Measurements from ENCODE around the gene ZNF141.
"Not testable (repeated sequence)": the region's sequence is repeated elsewhere in the genome, so short reads cannot be mapped to it uniquely, and the experiment has no call there.

Gene ZNF141
- 30.9 to 116 (median 41.9) reads per million in 9 experiments for total RNA-seq

DNA sequence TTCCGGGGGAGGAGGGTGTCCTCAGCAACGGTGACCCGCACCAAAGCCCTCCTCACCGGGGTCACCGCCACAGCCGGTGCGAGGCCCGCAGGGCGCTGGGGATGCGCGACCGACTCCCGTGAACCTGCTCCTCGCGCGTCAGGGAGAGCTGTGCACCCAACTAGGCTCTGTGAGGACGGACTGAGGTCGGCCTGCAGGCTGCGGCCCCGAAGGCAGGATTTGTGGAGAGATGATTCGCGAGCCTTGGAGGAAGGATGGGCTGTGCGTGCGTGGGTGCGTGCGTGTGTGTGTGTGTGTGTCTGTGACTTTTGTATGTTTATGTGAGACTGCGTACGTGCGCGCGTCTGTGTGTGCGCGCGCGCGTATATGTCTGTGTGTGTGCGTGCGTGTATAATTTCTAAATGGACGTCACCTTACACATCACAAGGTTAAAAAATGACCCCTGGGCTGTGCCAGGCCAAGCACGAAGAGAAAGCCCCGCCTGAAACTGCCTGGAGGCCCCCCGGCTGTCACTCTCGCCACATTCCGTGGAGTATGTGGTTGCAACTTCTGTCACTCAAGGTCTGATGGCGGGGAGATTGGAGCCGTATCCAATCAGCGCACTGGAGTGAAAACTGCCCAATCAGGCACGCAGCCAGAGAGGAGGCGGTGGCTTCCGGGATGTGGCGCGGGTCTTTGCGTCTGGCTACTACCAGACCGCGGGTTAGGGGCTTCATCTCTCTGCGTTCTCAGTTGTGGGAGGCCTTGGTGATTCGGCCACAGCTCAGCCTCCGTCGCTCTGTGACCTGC lies at the start of gene ZNF141:
Gene ZNF141, plus strand, starts transcription at position 672 of the 789 bp plus-strand sequence. CDS start 170 bp downstream, outside the sequence.
- H3K27ac Mint-ChIP-seq = peak within 1 kb of the TSS; percentile 96 to 98
- peaks cover 24% of the 10 kb centered on the region for H3K36me3 Mint-ChIP-seq (ENCODE audit: insufficient read depth)
- peaks cover 29 to 31% of the 10 kb centered on the region in 2 donors for H3K4me1 Mint-ChIP-seq (ENCODE audit: low read depth in 2 of 2)

DNA sequence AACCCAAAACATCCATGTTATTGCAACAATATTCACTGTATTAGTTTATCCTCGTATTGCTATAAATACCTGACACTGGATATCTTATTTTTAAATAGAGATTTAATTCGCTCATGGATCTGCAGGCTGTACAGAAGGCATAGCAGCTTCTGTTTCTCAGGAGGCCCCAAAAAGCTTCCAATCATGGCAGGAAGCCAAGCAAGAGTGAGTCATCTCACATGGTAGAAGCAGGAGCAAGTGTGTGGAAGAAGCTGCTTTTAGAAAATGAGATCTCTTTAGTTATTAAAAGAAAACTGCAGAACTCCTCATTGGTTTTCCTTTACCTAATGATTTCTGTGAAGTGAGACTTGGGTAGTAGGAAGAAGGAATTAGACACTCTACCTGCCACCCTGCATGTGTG lies 48.7 kb upstream of the ZNF141 start:
- DNase-seq (no peak), ATAC-seq (replicated peaks) (no peak)
- H3K9me3 Mint-ChIP-seq = peaks cover 0 to 12% of the 10 kb centered on the region in 2 donors
- H3K27ac Mint-ChIP-seq = no peak overlapping the region
- no peaks in the 10 kb centered on the region for H3K27me3 Mint-ChIP-seq
- no peak overlapping the region for H3K4me3 Mint-ChIP-seq
- no peaks in the 10 kb centered on the region for H3K36me3 Mint-ChIP-seq (ENCODE audit: insufficient read depth)
- no peaks in the 10 kb centered on the region for H3K4me1 Mint-ChIP-seq (ENCODE audit: low read depth in 2 of 2)

More for the DNA sequence above, at the start of gene ZNF141:
- H3K4me3 Mint-ChIP-seq = peak within 1 kb of the TSS; percentile 96 to 99
- H3K27me3 Mint-ChIP-seq = no peaks in the 10 kb centered on the region
- DNase-seq (peak; percentile 86 to 90 (median 90)), ATAC-seq (replicated peaks) (peak; percentile 87)
- no peaks in the 10 kb centered on the region for H3K9me3 Mint-ChIP-seq

DNA sequence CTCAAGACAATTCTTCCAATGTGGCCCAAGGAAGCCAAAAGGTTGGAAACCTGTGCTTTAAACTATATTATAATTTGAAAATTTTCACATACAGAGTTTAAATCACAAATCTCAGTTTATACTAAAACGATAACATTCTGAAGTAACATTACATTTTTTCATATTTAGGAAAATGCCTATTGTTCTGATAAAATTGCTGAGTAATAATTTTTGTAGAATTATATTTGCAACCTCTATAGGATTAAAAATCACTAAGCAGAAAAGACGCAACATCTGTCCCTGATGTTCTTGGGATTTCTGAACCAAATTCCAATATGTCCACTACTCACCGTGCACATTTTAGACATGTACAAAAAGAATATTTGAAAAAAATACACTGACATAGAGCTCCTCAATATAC lies 42.9 kb upstream of the ZNF141 start:
- Mint-ChIP-seq H3K4me1 (ENCODE audit: low read depth in 2 of 2) (no peaks in the 10 kb centered on the region), H3K27ac (no peak overlapping the region)

DNA sequence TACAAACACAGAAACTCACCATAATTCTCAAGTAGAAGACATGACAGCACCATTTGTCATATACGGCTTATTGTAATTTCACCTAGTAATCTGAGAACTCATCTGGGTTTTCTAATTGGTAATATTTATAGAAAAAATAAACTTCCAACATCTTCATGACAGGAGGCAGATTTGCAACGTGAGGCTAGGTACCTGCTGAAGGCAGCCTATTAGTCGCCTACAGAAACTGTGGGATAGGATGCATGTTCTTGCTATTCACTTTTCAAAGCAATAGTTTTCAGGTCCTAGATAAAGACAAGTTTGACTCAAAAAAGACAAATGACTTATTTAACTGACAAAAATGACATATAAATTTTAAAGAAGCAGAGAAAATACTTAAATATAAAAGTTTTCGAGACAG lies 35.2 kb upstream of the ZNF141 start:
- Mint-ChIP-seq H3K4me3 (no peak overlapping the region), H3K27me3 (peaks cover 22 to 23% of the 10 kb centered on the region in 2 donors), H3K36me3 (ENCODE audit: insufficient read depth) (no peaks in the 10 kb centered on the region), H3K27ac (no peak overlapping the region), H3K4me1 (ENCODE audit: low read depth in 2 of 2) (peaks cover 9 to 15% of the 10 kb centered on the region in 2 donors), H3K9me3 (peaks cover 3 to 20% of the 10 kb centered on the region in 2 donors)
- no peak for ATAC-seq (replicated peaks)
- DNase-seq = no peak

More for the DNA sequence above, 42.9 kb upstream of the ZNF141 start:
- Mint-ChIP-seq H3K4me3 (no peak overlapping the region), H3K9me3 (no peaks in the 10 kb centered on the region), H3K27me3 (no peaks in the 10 kb centered on the region), H3K36me3 (ENCODE audit: insufficient read depth) (no peaks in the 10 kb centered on the region)
- ATAC-seq (replicated peaks) = no peak
- DNase-seq = no peak

DNA sequence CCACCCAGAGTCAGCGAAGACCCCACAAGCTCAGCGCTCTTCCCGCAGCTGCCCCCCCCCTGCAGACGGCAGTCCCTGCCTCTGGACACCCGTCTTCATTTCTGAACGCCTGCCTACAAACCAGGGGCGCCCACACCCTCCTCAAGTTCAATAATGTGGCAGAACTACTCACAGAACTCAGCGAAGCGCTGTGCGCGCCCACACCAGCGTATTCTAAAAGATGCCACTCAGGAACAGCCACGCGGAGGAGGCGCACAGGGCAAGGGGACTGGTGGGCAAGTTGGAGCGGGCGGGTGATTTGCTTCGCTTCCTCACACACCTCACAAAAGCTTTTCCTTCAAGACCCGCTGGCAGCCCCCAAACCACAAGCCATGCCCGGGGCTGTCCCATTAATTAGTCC lies 33.1 kb upstream of the ZNF141 start:
- Mint-ChIP-seq H3K4me1 (ENCODE audit: low read depth in 2 of 2) (peaks cover 9 to 15% of the 10 kb centered on the region in 2 donors), H3K27me3 (peaks cover 22 to 23% of the 10 kb centered on the region in 2 donors), H3K9me3 (peaks cover 3 to 20% of the 10 kb centered on the region in 2 donors)
- DNase-seq; H3K27ac Mint-ChIP-seq; H3K36me3 Mint-ChIP-seq (ENCODE audit: insufficient read depth); H3K4me3 Mint-ChIP-seq; ATAC-seq (replicated peaks): not testable (repeated sequence)

DNA sequence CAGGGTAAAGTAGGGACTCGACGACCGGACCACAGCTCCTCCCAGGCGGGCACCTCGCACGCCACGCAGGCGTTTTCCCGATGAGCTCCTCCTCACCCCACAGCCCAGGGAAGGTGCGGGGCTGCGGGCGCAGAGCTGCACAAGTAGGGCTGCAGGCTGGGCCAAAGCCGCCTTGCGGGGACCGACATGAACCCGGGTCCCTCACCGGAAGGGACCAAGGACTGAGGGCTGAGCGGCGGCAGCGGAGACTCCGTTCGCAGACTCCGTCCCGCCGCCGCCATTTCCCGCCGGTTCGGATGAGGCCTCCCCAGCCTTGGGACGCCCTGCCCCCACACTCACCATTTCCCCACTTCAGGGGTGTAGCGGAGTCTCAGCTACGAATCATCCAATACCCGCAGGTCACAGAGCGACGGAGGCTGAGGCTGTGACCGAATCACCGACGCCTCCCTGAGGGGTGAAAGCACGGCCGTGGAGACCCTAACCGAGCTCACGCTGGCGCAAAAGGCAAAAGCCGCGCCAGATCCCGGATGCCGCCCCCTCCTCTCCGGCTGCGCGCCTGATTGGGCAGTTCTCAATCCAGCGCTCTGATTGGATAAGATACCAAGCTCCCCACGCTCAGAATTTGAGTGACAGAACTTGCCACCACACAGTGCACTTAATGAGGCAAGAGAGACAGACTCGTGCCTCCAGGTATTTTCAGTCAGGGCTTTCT lies 32.5 kb upstream of the ZNF141 start, which contains the start of gene ZNF732:
Gene ZNF732, minus strand, starts transcription at position 506 of the 712 bp plus-strand sequence. Its CDS starts 164 bp downstream, at position 342.
- Mint-ChIP-seq H3K36me3 (ENCODE audit: insufficient read depth) (no peaks in the 10 kb centered on the region), H3K4me1 (ENCODE audit: low read depth in 2 of 2) (peaks cover 9 to 15% of the 10 kb centered on the region in 2 donors), H3K27ac (no peak within 1 kb of the TSS), H3K9me3 (peaks cover 3 to 20% of the 10 kb centered on the region in 2 donors), H3K4me3 (no peak within 1 kb of the TSS), H3K27me3 (peaks cover 22 to 23% of the 10 kb centered on the region in 2 donors)
- no peak for ATAC-seq (replicated peaks)
- no peak for DNase-seq

DNA sequence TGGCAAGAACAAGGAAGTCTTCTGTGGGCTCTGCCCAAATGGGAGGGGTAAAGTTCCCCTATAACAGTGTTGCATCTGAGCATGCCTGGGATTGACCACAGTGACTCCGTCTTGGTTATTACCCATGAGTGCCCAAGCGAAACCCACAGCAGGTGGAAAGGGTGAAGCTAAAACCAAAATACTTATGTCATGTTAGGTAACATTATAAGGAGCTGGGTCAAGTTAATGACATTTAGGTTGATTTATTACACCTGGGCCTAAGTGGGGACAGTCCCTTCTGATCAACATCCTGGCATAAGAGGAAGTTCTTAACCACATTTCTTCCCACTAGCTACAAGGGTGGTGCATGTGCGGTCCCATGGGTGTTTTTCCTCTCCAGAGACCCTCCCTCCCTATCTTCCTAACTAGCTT lies 31.1 kb upstream of the ZNF141 start:
- H3K27me3 Mint-ChIP-seq = peaks cover 23% of the 10 kb centered on the region in 2 donors
- ATAC-seq (replicated peaks) (peak; percentile 39), DNase-seq (no peak)
- peaks cover 9 to 15% of the 10 kb centered on the region in 2 donors for H3K4me1 Mint-ChIP-seq (ENCODE audit: low read depth in 2 of 2)
- peaks cover 3 to 20% of the 10 kb centered on the region in 2 donors for H3K9me3 Mint-ChIP-seq
- no peak overlapping the region for H3K27ac Mint-ChIP-seq
- H3K36me3 Mint-ChIP-seq (ENCODE audit: insufficient read depth) = no peaks in the 10 kb centered on the region
- H3K4me3 Mint-ChIP-seq = no peak overlapping the region

DNA sequence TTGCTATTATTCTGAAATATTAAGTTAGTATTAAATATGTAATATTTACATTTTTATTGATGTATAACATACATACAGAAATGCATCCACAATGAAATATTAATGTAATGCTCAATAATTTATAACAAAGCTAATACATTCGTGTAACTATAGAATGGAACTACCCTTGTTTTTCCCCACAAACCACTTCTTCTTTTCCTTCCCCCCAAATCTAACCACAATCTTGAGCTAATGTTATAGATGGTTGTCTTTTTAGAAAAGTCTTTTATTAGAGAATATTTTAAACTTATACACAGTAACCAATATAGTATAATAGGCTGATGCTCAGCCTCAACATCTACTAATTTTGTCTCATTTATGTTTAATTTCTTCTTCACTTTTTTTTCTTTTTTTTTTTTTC lies 27.8 kb upstream of the ZNF141 start:
- H3K4me1 Mint-ChIP-seq (ENCODE audit: low read depth in 2 of 2) = peaks cover 9 to 12% of the 10 kb centered on the region in 2 donors
- H3K27ac Mint-ChIP-seq = no peak overlapping the region
- DNase-seq (no peak), ATAC-seq (replicated peaks) (no peak)
- H3K36me3 Mint-ChIP-seq (ENCODE audit: insufficient read depth) = no peaks in the 10 kb centered on the region
- H3K9me3 Mint-ChIP-seq = peaks cover 0 to 5% of the 10 kb centered on the region in 2 donors
- no peak overlapping the region for H3K4me3 Mint-ChIP-seq
- H3K27me3 Mint-ChIP-seq = peaks cover under 1 to 6% of the 10 kb centered on the region in 2 donors

DNA sequence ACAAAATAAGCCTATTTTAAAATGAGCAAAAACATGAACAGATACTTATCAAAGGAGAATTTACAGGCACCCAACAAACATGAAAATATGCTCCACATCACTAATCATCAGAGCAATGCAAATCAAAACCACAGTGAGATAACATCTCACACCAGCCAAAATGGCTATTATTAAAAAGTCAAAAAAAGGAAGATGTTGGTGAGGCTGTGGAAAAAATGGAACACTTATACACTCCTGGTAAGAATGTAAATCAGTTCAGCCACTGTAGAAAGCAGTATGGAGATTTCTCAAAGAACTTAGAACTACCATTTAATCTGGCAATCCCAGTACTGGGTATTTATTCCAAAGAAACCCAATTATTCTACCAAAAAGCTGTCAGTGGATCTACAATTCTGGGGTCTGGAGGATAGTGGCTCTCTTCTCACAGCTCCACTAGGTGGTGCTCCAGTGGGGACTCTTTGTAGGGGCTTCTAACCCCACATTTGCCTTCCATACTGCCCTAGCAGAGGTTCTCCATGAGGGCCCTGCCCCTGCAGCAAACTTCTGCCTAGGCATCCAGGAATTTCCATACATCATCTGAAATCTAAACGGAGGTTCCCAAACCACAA lies 23.2 kb upstream of the ZNF141 start:
- Mint-ChIP-seq H3K4me3 (no peak overlapping the region), H3K36me3 (ENCODE audit: insufficient read depth) (no peaks in the 10 kb centered on the region), H3K4me1 (ENCODE audit: low read depth in 2 of 2) (no peaks in the 10 kb centered on the region)

DNA sequence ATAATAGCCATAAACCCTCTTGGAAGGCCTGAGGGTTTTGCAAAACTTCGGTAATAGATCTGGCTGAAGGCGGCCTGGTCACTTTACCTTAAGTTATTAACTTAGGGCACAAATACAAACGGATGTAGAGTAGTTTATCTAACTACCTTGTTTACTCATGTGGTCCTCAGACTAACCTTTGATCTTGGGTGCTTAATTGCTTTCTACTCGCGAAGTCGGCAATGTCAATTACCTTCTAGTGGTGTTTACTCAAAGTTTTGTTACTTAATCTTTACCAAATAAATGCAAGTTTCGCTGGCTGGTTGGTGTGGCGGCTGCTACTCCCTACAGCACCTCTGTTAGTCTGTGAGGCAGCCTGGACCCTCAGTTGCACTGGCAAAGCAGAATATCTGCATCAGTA lies 8.9 kb upstream of the ZNF141 start:
- no peak overlapping the region for H3K27ac Mint-ChIP-seq
- DNase-seq (no peak), ATAC-seq (replicated peaks) (no peak)
- no peaks in the 10 kb centered on the region for H3K4me1 Mint-ChIP-seq (ENCODE audit: low read depth in 2 of 2)
- no peaks in the 10 kb centered on the region for H3K27me3 Mint-ChIP-seq
- peaks cover 2 to 6% of the 10 kb centered on the region in 2 donors for H3K9me3 Mint-ChIP-seq
- no peaks in the 10 kb centered on the region for H3K36me3 Mint-ChIP-seq (ENCODE audit: insufficient read depth)
- no peak overlapping the region for H3K4me3 Mint-ChIP-seq

More for the DNA sequence above, 23.2 kb upstream of the ZNF141 start:
- DNase-seq (no peak), ATAC-seq (replicated peaks) (no peak)
- H3K27me3 Mint-ChIP-seq = peaks cover 24 to 27% of the 10 kb centered on the region in 2 donors
- peaks cover 0 to 14% of the 10 kb centered on the region in 2 donors for H3K9me3 Mint-ChIP-seq
- H3K27ac Mint-ChIP-seq = no peak overlapping the region

DNA sequence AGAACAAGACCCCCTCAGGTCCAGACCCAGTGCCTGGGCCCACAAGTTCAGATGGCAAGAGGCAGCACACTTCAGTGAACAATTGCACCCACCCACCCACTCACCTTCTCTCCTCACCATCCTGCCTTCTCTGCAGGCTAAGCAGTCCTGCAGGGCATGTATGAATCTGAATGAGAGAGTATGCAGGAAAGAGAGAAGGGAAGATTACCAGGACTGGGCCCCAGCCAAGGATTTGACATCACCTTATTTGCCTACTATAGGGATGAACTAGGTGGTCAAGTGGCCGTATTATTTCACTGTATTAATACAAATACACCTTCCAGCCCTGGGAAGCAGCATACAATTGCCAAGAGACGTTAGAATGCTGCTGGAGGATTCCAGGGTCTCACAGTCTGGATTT lies 2.1 kb upstream of the ZNF141 start:
- Mint-ChIP-seq H3K4me1 (ENCODE audit: low read depth in 2 of 2) (peaks cover 21 to 24% of the 10 kb centered on the region in 2 donors), H3K27ac (peak overlapping the region; percentile 10 to 29), H3K27me3 (no peaks in the 10 kb centered on the region), H3K4me3 (peak overlapping the region; percentile 48 to 63), H3K9me3 (no peaks in the 10 kb centered on the region), H3K36me3 (ENCODE audit: insufficient read depth) (peaks cover 24% of the 10 kb centered on the region)
- DNase-seq = no peak
- ATAC-seq (replicated peaks) = no peak

DNA sequence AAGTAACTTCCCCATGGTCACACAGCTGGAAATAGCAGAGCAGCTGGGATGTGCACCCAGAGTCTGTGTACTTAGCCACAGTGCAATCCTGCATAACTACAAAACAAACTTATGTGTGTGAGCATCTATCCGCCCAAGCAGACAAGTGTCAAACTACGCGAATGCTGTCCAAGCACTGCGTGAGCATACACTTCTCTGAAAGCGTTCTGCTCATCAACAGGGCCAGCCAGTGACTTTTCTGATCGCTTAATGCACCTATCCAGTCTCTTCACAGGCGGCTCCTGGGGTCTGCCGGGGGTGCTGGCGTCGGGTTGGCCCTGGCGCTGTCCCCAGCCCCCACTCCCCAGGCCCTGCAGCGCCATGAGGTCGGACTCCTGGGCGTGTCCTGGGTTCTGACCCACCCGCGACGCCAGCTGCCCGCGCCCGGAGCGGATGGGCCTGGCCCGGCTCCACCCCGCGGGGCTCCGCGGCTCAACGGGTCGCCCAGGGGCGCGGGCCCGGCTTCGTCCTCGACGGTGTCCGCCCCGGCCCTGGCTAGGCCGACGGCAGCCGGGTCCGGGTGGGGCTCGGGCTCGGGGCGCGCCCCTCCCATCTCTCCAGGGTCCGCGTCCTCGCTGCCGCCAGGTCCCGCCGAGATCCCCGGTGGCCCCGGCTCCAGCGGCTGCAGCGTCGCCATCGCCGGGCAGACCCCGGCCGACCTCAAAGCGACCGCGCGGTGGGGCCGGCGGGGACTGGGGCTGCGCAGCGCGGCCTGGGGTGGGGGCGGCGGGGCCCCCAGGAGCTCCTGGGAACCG lies 1.3 kb upstream of the ZNF141 start:
- ATAC-seq (replicated peaks) = no peak
- no peak for DNase-seq

DNA sequence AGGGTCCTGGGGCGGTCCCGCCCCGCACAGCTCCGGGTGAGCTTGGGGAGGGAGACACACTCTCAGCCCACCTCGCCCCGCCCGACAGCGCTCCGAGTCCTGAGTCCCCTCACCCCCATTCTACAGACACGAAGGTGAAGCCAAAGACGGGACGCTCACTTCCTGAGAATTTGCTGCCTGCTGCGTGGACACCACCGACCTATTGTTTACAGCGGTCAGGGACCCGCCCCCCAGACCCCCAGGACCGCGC lies 796 bp upstream of the ZNF141 start:
- DNase-seq (no peak), ATAC-seq (replicated peaks) (peak; percentile 2)
- no peaks in the 10 kb centered on the region for H3K9me3 Mint-ChIP-seq

More for the DNA sequence above, 1.3 kb upstream of the ZNF141 start:
- Mint-ChIP-seq H3K27ac (peak overlapping the region; percentile 10 to 96), H3K9me3 (no peaks in the 10 kb centered on the region), H3K27me3 (no peaks in the 10 kb centered on the region), H3K4me3 (peak overlapping the region; percentile 96 to 99), H3K36me3 (ENCODE audit: insufficient read depth) (peaks cover 24% of the 10 kb centered on the region), H3K4me1 (ENCODE audit: low read depth in 2 of 2) (peaks cover 23 to 26% of the 10 kb centered on the region in 2 donors)

More for the DNA sequence above, 796 bp upstream of the ZNF141 start:
- Mint-ChIP-seq H3K36me3 (ENCODE audit: insufficient read depth) (peaks cover 24% of the 10 kb centered on the region), H3K27me3 (no peaks in the 10 kb centered on the region), H3K4me1 (ENCODE audit: low read depth in 2 of 2) (peaks cover 26 to 28% of the 10 kb centered on the region in 2 donors), H3K4me3 (peak overlapping the region; percentile 96 to 99), H3K27ac (peak overlapping the region; percentile 96 to 98)
